Amniotic epithelial cell (primary cell): Measurements from ENCODE around the gene RAPGEF2.
A peak's percentile ranks its signal among the peaks of the same experiment; 100 is the strongest.

Experiments used
- DNase-seq: peaks from one replicate; pipeline ENCODE4 v3.0.0-alpha.2; 2010; ENCODE audit warnings: low read depth

The RAPGEF2 gene

DNA sequence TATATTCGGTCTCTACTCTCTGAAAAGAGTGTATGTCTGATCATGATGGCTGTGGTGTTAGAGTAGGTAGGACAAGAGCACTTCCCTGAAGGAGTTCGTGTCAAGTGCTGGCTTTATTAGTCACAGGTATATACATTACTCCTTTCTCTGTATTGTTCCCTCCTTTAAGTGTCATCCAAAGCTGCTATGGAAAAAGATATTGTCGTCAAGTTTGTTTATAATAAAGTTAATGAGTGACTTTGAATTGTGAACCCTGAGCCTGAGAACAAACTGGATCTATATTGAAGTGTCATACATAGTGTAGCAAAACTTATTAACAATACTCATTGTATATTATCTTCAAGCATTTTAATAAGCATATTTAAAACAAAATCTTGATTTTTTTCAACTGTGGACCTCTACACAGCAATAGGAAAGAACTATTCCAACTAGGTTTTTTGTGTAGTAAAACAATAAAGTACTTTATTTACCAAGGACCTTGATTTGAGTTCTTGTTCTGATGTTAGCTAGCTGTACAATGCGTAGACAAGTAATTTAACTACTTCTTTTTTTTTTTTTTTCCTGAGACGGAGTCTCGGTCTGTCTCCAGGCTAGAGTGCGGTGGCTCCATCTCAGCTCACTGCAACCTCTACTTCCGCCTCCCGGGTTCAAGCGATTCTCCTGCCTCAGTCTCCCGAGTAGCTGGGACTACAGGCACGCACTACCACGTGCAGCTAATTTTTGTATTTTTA lies 177.7 kb downstream of the RAPGEF2 start:
- DNase-seq: no peak

DNA sequence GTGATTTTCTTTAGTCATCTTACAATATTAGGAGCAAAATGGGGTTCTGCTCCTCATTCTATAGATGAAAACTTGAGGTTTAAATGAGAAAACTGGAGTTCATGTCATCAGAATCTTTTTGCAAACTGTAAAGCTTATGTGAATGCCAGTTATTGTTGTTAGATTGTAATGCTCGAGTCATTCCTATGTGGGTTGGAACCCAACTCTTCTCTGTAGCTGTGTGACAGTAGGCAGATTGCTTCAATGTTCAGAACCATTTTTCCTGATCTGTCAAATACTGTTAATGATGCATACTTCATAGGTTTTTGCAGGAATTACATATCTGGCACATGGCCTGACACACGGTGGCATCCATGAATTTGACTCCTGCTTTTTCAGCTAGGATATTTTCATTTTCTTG lies 178.9 kb downstream of the RAPGEF2 start:
- no peak for DNase-seq

DNA sequence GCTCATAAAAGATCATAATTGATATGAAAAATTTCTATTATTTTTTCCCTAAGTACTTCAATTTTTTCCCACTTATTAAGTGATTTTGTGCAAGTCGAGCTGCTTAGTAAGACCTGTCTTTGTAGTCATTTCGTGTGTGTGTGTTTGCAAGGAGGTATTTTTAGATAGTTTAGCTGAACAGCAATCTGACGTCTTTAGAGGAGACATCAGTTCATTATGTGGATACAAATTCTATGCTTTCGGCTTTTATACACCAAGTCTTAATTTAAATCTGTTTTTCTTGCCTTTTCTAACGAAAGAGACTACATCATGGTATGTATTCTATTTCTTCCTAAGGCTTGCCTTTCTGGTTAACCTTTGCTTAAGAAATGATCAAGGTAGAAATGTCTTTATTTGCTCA lies 179.4 kb downstream of the RAPGEF2 start:
- no peak for DNase-seq

DNA sequence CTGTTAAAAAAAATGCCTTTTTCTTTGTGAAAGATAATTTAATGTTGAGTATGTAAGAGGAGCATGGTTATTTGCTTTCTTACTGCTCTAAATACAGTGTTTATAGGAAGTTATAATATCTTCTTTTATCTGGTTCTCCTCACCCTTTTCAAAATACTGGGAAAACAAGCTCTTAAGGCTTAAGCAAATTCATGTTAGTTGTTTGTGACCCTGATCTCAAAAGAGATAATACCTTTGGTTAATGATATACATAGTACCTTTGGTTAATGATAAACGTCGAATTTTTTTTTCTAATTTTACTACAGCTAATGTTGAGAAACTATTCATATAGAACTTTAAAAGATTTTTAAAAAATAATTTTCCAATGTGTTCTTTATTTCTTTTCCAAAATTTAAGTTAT lies 180.1 kb downstream of the RAPGEF2 start:
- DNase-seq: no peak

DNA sequence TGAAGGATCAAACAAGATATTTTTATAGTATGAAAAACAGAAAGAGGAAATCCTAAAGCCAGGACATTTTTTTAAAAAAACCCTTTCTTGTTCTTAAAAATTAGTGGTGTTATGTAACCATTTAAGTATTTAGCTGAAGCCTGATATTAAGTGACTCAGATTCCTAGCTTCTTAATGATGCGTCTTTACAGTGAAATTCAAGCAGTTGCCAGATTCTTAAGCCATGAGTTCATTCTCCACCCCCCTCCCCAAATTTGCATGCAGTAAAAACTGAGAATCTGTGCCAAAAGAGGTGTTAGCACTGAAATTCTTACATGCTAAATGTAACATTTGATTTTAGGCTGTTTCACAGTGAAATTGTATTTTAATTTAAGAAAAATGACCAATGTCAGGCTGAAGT lies 180.8 kb downstream of the RAPGEF2 start:
- DNase-seq: peak; percentile 76

DNA sequence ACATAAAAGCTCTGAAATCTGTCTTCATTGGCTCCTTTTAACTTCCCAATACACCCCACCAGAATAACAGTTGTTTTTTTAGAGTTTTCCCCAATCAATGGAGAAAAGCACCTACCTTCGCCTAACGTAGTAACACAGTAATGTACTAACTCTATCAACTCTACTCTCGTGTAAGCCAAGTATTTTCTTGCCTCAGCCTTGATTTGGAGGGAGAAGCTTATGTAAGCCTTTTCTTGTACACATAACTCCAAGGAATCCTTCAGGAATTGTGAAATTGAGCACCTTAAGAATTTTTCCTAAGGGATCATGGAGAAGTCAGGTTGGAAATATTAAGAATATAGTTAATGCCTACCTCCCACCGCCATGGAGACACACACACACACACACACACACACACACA lies 181.2 kb downstream of the RAPGEF2 start:
- peak; percentile 78 for DNase-seq

DNA sequence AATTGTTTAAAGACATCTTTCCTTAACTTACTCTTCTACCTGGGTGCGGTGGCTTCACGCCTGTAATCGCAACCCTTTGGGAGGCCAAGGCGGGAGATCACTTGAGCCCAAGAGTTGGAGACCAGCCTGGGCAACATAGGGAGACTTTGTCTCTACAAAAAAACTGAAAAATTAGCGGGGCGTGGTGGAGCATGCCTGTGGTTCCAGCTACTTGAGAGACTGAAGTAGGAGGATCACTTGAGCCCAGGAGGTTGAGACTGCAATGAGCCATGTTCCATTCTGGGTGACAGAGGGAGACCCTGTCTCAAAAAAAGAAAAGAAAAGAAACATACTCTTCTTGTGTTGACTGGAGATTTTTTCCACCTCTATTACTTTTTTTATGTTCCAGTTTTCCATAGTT lies 181.9 kb downstream of the RAPGEF2 start:
- no peak for DNase-seq

DNA sequence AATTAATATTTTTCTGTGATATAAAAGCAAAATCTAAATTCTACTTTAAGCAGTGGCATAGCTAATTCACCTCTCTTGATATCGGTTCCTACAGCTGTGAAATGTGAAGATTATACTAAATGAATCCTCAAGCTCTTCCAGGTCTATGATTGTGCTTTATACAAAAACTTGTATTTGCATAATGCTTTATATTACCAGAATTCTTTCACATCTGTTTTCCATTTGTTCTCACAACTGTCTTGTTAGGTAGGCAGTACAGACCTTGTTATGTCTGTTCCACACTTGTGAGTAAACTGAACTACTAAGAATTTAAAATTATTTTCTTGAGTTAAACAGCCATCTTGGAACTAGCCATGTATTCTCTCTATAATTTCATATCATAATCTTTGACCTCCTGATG lies 184.9 kb downstream of the RAPGEF2 start:
- DNase-seq: no peak

DNA sequence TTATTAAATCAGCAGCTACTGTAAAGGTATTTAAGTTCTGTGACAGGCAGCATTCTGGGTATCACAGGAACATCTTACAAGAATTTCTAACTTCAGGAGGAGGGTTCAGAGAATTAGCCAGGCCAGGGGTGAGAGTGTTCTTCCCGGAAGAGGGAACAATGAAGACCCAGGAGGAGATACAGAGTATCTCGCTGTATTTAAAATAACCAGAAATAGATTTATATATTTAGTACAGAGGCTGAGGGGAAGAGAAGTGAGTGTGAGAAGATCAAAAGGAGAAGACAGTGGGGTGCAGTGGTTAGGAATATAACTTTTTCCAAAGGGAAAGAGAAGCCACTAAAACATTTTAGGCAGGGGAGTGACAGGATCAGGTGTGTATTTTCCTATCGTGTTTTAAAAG lies 186.8 kb downstream of the RAPGEF2 start:
- no peak for DNase-seq

DNA sequence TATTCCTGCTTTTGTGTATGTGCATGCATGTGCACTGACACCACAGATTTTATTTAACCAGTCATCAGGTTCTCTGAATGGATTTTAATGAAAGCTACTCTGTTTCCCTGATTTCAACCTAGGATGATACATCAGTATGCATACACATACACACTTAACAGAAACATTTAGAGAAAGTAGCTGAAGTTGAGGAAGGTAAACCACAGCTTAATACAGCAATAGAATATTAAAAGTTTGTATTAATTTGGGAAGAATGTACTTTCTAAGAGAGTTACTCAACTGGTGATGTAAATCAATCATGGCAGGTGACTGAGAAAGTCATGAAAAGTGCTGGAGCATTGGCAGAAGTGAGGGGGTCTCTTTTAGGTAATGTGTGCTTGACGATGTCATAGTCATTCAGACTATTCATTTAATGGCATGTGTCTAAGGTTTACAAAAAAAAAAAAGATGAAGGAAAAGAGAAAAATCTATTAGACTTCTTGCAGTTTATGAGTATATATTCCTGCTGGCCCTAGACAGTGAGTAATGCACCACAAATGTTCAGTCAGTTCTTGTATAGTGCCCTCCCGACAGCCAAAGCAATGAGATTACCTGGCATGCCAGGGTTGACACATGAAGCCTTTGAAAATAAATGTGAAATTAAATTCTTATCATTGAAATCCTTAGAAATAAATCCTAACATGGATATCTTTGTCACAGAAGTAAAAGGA lies 187.6 kb downstream of the RAPGEF2 start:
- DNase-seq: peak; percentile 45

DNA sequence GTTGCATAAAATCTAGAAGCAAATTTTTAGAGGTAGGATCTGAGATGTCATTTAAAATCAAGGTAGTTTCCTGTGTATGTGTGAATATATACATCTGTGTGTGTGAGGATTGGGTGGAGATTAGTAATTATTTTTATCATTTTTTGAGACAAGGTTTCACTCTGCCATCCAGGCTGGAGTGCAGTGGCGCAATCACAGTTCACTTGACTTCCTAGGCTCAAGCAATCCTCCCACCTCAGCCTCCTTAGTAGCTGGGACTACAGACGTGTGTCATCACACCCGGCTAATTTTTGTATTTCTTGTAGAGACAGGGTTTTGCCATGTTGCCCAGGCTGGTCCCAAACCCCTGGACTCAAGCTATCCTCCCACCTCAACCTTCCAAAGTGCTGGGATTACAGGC lies 188.3 kb downstream of the RAPGEF2 start:
- peak; percentile 21 for DNase-seq

DNA sequence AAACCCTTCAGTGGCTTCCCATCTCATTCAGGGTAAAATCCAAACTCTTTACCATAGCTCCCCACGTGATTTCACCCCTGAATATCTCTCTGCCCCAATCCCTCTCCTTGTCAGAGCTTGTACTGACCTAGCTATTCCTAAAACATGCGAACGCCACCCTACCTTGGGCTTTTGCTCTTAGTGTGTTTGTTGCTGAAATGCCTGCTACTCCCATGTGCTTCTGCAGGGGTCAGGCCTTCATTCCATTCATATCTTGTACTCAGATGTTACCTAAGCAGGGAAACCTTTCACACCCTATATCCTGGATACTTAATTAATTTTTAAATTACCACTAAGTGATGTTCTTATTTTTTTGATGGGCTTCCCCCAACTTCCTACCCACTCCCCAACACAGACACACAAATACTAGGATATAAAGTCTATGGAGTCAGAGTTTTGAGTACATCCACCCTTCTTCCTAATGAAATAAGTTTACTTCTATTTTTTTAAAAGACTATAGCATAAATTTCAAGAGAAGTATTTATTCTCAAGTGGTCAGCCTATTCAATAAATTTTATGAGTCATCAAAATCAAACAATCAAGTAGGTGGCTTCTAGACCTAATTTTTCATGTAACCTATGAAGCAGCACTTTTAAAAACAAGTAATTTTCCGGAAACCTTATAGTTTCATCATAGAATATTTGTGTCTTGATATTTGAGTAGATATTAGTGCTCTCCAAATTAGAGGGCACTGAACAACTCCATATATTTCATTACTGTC lies 189.4 kb downstream of the RAPGEF2 start:
- no peak for DNase-seq

DNA sequence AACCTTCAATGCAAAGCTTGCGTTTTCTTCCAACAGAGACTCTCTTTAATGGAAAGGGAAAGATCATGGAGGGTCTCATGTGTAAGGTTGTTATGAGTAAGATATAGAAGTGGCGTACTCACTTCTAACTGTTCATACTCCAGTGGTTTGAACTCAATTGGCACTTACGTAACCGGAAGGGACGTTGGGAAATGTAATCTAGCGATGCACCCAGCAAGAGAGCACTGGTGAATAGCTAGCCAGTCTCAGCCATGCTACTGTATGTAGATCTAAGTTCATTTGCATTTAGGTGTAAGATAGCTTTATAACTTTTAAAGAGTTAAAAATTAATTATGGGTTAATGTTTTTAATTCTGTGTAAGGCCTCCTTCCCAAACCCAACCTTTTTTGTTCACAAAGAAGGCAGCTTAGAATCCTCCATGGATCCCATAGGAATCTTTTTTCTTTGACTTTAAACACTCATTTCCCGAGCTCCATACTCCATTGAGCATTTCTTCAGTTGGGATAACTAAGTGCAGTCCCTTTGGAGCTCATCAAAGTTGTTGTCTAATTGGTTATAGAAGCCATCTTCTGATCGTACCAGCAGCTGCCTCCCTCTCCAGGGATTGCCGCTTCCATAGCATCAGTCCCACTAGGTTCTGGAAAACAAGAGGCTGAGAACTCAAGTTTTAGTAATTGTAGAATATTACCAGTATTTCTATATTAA lies 191.1 kb downstream of the RAPGEF2 start:
- no peak for DNase-seq

DNA sequence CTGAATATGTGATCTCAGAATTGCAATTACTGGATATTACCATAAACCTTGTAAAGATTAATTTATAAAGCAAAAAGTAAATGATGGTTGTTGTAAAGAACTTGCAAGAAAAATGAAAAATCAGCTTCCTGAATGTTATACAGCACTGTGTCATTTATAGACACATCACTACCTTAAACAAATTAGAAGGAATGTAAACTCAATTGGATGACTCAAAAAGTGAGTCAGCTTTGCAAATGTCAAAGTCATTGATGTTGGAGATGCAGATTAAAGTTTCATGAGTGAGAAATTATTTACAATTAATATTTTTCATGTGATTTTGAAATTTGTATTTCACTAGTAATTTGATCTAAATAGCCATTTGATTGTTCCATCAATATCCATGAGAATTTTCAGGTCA lies 193.2 kb downstream of the RAPGEF2 start:
- no peak for DNase-seq

DNA sequence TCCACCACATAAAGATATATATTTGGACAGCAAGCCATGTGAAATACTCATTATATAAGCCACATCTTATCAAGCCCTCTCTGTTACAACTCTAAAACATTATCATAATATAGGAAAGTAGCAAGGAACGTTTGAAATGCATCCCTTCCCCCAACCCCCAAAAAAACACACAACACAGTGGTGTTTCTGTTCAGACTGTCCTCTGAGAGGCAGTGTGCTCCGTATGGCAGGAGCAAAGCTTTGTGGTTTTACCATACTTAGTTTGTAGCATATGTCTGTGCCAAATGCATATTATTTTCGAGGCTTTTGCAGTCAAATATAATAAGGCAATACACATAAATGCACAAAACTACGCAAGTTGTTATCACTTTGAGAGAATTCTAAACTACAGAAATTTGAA lies 194.2 kb downstream of the RAPGEF2 start:
- peak; percentile 23 for DNase-seq

DNA sequence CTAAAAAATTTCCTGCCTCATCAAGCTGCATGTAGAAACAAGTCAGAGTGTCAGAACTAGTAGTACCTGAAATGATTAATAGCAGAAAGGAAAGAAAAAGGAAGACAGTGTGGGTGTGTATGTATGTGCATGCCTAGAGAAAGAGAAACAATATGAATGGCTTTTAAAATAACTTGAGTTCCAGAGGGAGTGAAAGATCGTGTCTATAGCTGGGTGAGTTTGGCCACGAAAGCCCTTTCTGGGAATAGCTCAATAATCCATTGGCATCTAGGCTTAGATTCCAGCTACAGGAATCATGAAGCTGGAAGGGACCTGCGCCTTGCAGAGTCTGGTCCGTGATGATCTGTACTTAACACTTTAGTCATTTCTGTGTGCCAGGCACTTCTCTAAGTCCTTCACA lies 195.6 kb downstream of the RAPGEF2 start:
- DNase-seq: peak; percentile 61

DNA sequence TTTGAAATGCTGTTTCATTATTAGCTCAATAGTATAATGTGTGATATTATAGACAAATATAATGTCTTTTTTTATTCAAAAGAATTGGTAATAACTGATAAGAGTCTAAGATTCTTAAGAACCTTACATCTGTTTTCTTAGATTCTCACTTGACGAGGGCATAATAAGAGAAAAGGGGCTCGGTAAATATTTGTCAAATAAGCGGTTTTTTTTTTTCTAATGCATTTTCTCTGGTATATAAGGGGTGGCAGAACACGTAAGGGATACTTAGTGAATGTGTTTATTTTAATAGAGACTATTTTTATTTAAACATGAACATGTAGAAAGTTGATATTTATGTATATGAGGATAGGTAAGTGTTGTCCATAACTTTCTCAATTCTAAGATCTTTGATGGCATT lies 200.6 kb downstream of the RAPGEF2 start:
- DNase-seq: no peak

DNA sequence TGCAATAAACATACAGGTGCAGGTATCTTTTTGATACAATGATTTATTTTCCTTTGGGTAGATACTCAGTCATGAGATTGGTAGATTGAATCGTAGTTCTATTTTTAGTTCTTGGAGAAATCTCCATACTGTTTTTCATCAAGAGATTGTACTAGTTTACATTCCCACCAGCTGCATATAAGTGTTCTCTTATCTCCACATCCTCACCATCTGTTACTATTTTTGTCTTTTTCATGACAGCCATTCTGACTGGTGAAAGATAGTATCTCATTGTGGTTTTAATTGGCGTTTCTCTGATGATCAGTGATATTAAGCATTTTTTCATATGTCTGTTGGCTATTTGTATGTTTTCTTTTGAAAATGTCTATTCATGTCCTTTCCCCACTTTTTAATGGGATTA lies 202.2 kb downstream of the RAPGEF2 start:
- DNase-seq: no peak

DNA sequence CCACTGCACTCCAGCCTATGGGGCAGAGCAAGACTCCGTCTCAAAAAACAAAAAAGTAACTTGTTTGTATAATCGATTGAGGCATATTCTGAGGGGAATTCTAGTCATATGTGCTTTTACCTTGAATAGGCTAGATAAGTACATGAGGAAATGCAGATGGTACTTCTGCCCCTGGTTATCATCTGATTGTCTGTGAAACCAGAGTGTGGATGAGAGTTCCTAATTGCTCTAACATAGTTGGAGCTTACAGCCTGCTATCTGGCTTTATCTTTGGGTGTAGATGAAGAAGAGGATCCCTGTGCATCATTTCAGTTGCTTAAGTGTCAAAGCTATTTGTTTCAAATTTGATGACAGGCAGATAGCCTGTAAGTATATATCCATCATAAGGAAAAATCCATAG lies 205.1 kb downstream of the RAPGEF2 start:
- no peak for DNase-seq

DNA sequence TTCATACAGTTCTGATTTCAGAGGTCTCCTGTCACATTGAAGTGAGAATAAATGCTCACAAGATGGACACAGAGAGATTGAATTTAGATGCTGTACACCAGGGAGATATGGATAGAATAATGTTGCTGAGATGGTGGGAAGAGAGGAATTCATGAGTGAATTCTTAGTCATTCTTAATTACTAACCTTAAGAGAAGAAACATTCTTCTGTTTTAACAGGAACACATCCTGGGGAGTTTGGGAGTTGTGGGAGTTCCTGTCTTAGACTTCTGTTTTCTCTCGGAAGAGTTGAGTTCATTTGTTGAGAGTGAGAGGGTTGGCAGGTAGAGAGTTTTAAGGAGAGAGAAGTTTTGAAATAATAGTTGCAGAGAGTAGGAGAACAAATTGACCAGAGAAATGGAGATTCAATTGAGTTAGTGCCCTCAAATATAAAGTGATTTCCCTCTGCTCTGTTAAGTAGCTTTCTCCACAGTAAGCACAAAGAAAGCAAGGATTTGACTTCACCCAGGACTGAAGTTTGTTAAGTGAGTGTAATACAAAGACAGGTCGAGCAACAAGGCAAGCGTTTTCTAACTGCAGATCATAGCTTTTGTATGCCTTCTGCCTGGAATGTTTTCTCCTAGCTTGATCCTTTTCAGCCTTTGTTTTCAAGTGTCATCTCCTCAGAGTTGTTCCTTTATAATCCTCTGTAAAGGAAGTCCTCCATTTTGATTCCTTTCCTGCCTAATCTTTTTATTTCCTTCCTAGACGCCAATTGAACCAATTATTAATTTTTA lies 205.9 kb downstream of the RAPGEF2 start:
- peak; percentile 62 for DNase-seq

DNA sequence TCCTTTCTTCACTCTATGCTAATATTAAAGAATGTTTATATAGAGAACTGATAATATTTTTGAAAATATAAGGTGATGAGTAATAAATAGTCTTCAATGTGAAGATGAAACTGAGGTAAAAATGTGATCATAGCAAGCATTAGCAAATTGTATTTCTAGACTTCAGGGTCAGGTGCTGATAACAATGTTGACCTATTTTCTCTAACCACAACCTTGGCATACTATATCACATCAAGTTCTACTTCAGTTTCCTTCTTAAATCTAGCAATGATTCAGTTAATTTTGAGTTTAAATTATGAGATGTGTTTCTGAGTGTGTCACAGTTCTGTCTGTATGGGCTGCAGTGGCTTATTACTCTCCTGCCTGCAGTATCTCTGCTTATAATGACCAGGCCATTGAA lies 209.4 kb downstream of the RAPGEF2 start:
- peak; percentile 67 for DNase-seq

DNA sequence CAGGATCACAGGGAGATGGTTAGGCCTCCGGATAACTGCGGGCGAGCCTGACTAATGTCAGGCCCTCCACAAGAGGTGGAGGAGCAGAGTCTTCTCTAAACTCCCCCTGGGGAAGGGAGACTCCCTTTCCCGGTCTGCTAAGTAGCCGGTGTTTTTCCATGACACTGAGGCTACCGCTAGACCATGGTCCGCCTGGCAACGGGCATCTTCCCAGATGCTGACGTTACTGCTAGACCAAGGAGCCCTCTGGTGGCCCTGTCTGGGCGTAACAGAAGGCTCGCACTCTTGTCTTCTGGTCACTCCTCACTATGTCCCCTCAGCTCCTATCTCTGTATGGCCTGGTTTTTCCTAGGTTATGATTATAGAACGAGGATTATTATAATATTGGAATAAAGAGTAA lies 213.0 kb downstream of the RAPGEF2 start:
- DNase-seq: peak; percentile 29
